ENCODE results near the gene NT5DC2.

GRCh38 chr3:52494886-52495495, 38.7 kb downstream of the NT5DC2 start, which contains the start of gene STAB1:
- no peak for TF ChIP-seq CHD2 (IDR thresholded peaks at IDR 0.05; ENCODE audit: borderline replicate concordance, low read depth, low read length)
- no peak for TF ChIP-seq CTCF (IDR thresholded peaks at IDR 0.05 in 2 of 3, conservative IDR thresholded peaks at IDR 0.05 in 1 of 3; ENCODE audit: control insufficient read depth in 2 of 3, extremely low read depth in 1 of 3, insufficient read depth in 1 of 3, low read depth in 3 of 3, low read length in 3 of 3)
- no peak for TF ChIP-seq GABPA (IDR thresholded peaks at IDR 0.05; ENCODE audit: low read depth)
- no peak for TF ChIP-seq TARDBP (IDR thresholded peaks at IDR 0.05; ENCODE audit: borderline replicate concordance)
- TF ChIP-seq USF2 (IDR thresholded peaks at IDR 0.05; ENCODE audit: borderline replicate concordance, low read depth, low read length) = no peak
- TF ChIP-seq EGR1 (IDR thresholded peaks at IDR 0.05; ENCODE audit: borderline replicate concordance in 1 of 2, low read depth in 2 of 2, low read length in 2 of 2) = no peak
- TF ChIP-seq REST (IDR thresholded peaks at IDR 0.05; ENCODE audit: low read depth, low read length) = no peak
- TF ChIP-seq TCF7 (IDR thresholded peaks at IDR 0.05; ENCODE audit: borderline replicate concordance) = no peak
